GM21723 (cell line): ENCODE measurements around the gene ING2.

Experiments used
- ATAC-seq: cut with Tn5 transposase; IDR thresholded peaks from one replicate; pipeline ENCODE4 v1.9.1; 2021; ENCODE audit warnings: mild to moderate bottlenecking, moderate library complexity; ENCODE audit not compliant: unreplicated experiment

The ING2 gene

DNA sequence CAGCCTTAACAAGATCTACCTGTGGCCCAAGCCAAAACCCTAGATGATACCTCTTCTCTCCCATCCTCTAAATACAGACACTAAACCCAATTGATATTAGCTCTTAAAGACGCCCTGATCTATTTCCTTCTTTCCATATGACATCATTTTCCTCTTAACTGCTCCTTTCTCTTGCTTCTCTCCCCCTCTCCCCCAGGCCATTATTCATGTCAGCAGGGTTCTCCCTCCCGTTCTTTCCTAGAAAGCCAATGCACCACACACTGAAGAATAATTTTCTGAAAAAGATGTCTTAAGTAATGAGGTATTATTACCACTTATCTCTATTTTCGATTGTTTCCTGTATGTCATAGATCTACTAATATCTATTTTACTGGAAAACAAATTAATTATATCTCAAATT lies 9.7 kb upstream of the ING2 start:
- no peak for ATAC-seq

DNA sequence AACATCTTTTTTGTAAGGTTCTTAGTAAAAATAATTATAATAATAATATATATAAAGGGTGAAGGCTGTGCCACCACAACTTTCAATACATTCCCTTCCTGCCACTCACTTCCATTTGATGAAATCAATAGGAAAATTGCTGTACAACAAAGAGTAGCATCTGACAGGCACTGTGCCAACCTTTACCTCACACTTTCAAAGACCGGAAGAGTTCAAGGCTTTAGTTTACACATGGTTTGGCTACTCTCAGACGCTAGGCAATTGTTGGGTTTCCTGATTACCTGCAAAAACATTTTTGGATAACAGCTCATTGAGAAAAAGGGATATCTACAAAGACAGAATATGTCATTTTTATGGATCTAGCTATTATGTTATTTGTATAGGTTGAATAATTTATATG lies 5.5 kb upstream of the ING2 start:
- no peak for ATAC-seq

DNA sequence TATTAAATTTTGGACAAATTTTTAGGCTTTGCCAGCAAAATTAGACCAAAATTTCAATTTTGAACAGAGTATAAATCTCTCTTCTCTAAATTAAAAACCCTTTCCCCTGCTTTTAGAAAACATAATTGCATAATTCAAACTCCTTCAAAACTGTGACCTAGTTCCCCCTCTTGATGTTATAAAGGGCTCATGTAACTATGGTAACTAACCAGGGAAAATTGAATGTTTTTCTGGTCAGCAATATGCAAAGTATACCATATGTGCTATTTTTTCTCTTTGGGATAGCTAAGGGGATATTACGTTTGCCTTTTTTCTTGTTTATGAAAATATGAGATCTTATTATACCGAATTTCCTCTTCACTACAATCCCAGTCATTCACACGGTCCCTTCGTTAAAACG lies 5.1 kb upstream of the ING2 start:
- ATAC-seq: no peak

GRCh38 chr4:183503497-183504063 lies 1.3 kb upstream of the ING2 start:
- ATAC-seq: peak; percentile 7

- ATAC-seq: peak; percentile 73
Observed at GRCh38 chr4:183504064-183504929, 561 bp upstream of the ING2 start.

DNA sequence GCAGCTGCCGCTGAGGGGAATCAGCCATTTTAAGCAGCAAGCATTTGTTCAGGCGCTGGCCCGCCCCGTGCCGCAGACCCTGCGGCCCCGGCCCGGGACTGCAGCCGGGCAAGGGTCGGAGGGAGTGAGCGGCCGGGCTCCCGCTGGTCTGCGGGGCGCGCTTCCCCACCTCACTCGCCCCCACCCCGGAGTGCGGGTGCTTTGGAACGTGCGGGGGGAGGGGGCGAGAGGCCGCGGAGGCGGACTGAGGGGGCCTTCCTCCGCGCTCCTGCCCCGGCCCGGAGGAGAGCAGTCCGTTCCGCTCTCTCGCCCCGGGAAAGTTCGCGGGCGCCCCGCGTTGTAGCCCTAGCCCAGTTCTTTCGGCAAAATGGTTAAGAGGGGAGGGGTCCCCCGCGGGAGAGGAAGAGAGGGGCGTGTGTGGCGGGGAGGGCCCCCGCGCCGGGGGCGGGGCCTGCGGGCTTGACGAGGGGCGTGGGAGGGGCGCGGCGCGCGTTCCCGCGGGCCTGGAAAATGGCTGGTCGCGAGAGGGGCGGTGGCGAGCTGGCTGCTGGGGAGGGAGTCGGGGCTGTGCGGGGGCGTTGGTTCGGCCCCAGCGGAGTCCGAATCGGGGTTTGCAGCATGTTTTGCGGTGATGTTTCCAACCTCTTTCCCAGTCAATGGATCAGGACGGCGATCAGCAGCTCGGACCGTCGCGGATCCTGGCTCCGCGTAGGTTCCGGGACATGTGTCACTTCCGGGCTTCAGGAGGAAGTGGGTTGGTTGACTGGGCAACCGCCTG lies 942 bp downstream of the ING2 start:
- ATAC-seq: peak; percentile 47

DNA sequence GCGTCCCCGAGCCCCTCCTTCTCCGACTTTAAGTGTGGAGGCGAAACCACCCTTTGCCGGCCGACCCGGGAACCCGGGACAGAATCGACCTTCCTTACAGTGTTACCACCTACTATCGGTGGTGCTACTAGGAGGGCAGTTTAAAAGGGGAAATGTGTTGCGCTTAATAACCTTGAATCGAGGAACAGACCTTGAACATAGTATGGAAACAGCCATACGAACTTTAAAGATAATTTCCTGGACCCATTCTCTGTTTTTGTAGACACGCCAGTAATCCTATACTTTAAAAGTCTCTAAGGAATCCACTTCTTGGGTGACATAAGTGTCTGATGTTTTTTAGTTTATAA lies 1.5 kb downstream of the ING2 start:
- ATAC-seq: no peak

- no peak for ATAC-seq
Observed at GRCh38 chr4:183507925-183508696, 3.3 kb downstream of the ING2 start.

GRCh38 chr4:183508697-183509335 lies 4.0 kb downstream of the ING2 start:
- ATAC-seq: no peak

DNA sequence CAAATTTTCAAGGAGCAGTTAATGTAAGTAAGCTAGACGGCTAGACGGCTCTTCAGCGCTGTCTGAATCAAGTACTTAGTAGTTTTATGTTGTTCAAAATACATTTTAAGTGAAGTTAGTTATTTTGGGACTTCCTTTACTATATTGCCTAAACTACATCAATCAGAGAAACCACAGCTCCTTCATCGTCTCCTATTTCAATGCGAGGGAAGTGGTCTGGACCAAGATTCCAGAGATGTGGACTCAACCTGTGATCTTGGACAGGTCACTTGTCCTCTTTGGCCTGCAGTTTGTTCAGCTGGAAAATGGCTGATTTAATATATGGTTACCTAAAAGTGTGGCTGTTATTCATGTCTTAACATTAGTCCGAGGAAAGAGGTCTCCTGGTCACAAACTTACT lies 10.6 kb downstream of the ING2 start:
- no peak for ATAC-seq

GRCh38 chr4:183517194-183517593 lies 12.3 kb downstream of the ING2 start:
- no peak for ATAC-seq

DNA sequence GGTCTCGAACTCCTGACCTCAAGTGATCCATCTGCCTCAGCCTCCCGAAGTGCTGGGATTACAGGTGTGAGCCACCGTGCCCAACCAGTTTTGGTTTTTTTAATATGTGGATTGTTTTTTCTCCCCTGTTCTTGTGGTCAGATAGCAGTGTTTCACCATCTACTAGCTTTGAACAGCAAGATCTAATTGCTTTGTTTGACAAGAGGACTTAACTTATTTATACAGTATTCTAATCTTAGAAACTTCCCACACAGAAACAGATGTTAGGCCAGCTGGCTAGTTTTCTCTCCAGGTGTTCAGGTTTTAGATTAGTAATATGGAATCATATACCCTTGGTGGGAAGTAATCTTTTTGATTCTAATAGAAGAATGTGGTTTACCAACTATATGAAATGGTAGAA lies 12.9 kb downstream of the ING2 start:
- no peak for ATAC-seq

DNA sequence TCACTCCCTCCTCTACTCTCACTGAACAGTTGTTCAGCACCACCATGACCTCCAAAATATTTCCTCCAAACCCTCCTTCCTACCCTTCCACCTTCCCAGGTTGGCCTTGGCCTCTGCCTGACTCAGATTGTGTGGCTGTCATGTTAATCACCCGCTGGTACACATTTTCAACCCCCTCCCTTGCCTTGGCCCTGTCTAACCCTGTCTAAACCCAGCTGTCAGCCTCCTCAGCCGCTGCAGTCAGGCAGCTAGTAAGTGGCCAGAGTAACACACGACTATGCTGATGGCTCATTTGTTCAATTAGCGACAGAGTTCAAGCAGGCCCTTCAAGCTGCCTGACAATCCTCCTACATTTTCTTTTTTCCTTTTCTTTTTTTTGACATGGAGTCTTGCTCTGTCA lies 18.0 kb downstream of the ING2 start:
- no peak for ATAC-seq

DNA sequence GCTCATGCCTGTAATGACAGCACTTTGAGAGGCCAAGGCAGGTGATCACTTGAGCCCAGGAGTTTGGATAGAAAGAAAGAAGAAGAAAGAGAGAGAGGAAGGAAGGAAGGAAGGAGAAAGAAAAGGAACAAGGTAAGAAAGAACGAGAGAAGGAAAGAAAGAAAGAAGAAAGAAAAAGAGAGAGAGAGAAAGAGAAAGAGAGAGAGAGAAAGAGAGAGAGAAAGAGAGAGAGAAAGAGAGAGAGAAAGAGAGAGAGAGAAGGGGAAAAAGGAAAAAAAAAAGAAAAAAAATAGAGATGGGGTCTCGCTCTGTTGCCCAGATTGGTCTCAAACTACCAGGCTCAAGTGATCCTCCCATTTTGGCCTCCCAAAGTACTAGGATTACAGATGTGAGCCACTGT lies 22.5 kb downstream of the ING2 start:
- no peak for ATAC-seq

DNA sequence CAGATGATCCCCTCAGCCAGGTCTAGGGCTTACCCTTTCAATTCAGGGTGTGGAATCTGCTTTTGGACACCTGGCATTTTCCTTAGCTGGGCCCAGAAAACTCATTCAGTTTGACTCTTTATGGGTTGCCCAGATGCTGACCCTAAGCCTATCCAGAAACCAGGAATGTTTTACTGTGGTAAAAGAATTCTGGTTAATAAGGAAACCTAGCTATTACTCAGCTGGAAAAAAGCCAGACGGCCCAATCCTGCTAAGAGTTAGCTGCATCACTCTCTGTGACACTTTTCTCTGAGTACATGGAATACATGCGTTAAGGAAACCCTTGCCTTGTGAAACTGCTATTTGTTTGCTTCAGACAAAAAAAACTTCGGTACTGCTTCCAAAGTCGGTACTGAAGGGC lies 28.0 kb downstream of the ING2 start:
- no peak for ATAC-seq

DNA sequence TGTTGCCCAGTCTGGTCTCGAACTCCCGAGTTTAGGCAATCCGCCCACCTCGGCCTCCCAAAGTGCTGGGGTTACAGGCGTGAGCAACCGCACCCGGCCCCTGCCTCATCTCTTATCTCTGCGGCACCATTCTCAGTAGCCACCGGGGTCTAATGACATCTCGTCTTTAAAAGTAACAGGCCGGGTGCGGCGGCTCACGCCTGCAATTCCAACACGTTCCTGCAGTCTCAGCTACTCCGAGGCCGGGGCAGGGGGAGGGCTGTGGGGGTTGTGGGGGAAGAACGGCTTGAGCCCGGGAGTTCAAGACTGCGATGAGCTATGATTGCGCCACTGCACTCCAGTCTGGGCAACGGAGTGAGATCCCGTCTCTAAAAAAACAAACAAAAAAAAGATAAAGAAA lies 28.8 kb downstream of the ING2 start:
- ATAC-seq: no peak

GRCh38 chr4:183540410-183541009 lies 35.7 kb downstream of the ING2 start:
- no peak for ATAC-seq

DNA sequence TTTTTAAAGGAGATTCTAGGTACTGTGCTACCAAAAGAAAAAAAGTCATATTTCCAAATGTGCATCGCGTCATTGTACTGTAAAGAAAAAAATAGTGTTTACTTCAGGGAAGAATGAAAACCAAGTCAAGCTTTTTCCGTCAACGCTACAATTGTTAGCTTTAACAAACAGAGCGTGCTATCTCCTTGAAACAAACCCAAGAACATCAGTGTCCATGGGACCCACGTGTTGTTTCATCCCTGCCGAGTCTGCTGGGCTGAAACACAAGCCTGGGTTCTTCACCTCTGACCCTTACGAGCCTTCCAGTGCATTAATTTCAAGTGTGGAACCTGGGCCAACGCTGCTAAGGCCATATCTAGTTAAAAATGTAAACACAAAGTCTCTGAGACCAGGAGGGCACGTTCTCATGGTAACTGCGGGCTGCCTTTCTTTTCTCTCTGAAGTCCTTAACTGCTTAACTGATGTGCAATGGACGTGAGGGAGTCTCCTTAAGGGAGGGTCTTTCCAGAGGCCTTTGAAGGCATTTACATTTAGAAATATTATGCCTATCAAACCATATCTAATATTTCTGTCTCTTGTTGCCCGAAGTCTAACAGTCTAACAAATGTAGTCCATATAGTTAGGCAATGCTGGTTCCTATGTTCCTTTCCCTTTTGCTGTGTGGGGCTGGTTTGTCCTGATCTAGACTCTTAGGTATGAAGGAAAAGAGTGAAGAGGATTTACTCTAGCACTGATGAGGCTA lies 36.3 kb downstream of the ING2 start:
- no peak for ATAC-seq

- ATAC-seq: no peak
Observed at GRCh38 chr4:183541752-183542040, 36.8 kb downstream of the ING2 start.

DNA sequence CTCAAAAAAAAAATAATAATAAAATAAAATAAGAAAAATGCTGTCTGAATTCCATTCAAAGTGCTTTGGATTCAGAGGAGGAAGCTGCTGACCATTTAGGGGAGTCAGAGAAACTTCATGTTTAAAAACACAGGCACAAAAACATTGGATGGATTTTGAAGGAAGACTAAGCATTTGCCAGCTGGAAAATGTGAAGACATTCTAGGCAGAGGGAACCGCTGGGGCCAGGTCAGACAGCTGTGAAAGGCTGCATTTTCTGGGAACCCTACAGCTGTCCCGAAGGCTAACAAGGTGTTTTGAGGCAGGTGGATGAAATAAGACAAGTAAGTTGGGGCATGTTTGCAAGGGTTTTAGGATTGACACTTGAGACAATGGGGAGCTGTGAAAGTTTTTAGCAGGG lies 38.6 kb downstream of the ING2 start:
- ATAC-seq: no peak
